ENCODE measurements around the gene ADD2. TPM values are rescaled to one million over a fixed set of nuclear protein-coding genes. Genes with fewer than 3 reads are reported as not detected.

Gene ADD2
- total and polyA plus RNA-seq, 2 donors (not counting 1 experiment from before 2014, with no cell fraction given) = 15.9 to 21.7 TPM

GRCh38 chr2:70723286-70723885 lies 44.6 kb downstream of the ADD2 start:
- Histone ChIP-seq H3K4me1 (ENCODE audit: control insufficient read depth in 2 of 2, insufficient read depth in 2 of 2, low read length in 2 of 2) (no peaks in the 10 kb centered on the region), H3K9ac (ENCODE audit: low read length) (no peak overlapping the region), H3K27ac (ENCODE audit: low read length in 2 of 2) (no peak overlapping the region), H3K9me3 (ENCODE audit: control extremely low read depth in 1 of 3, control insufficient read depth in 2 of 3, insufficient read depth in 1 of 3, low read length in 2 of 3) (no peaks in the 10 kb centered on the region), H3K79me2 (ENCODE audit: control insufficient read depth, insufficient read depth, low read length) (no peaks in the 10 kb centered on the region), H3K36me3 (replicated peaks in 1 of 2; ENCODE audit: control extremely low read depth in 1 of 2, control insufficient read depth in 1 of 2, extremely low read depth in 1 of 2, insufficient read depth in 2 of 2, low read length in 1 of 2) (no peaks in the 10 kb centered on the region), H2AFZ (ENCODE audit: insufficient read depth, low read depth, low read length, poor library complexity, severe bottlenecking) (no peak overlapping the region), H3K4me3 (ENCODE audit: control extremely low read depth in 1 of 5, extremely low read depth in 1 of 5, insufficient read depth in 1 of 5, low read depth in 2 of 5, low read length in 4 of 5) (no peak overlapping the region), H4K20me1 (ENCODE audit: control insufficient read depth, insufficient read depth, low read length, poor library complexity, severe bottlenecking) (peaks cover 71% of the 10 kb centered on the region), H3K27me3 (replicated peaks in 1 of 4; ENCODE audit: control extremely low read depth in 1 of 4, control insufficient read depth in 3 of 4, insufficient read depth in 4 of 4, low read length in 3 of 4) (peaks cover 0 to 2% (median 0%) of the 10 kb centered on the region in 4 experiments), H3K4me2 (replicated peaks; ENCODE audit: low read depth, low read length, poor library complexity, severe bottlenecking) (no peak overlapping the region)
- no peaks in the 10 kb centered on the region for H3K4me1 Mint-ChIP-seq
- H3K27me3 Mint-ChIP-seq = no peaks in the 10 kb centered on the region
- POLR2A ChIA-PET = no interaction called here
- H3K27ac Mint-ChIP-seq = no peak overlapping the region
- CTCF ChIA-PET = interaction anchor here (0.7 kb wide), 1 partner anchor 498 kb away, joined by 3 read pairs; no protein-coding TSS in a partner anchor
- intact Hi-C loops (cut with micrococcal nuclease) = no loop called here
- no peaks in the 10 kb centered on the region for H3K9me3 Mint-ChIP-seq (ENCODE audit: insufficient read depth)
- WGBS (ENCODE audit: insufficient coverage) = 90% methylated on average over 5 of the region's 5 CpGs
- no peak overlapping the region for H3K4me3 Mint-ChIP-seq
- no peak for ATAC-seq (ENCODE audit: low read depth)
- no peak for DNase-seq
- TF ChIP-seq EZH2 (IDR thresholded peaks at IDR 0.05; ENCODE audit: borderline replicate concordance, insufficient read depth, low read depth, low read length, poor library complexity, severe bottlenecking) (no peak), CTCF (IDR thresholded peaks at IDR 0.05) (no peak)

- Histone ChIP-seq H3K4me3 (ENCODE audit: control extremely low read depth in 1 of 5, extremely low read depth in 1 of 5, insufficient read depth in 1 of 5, low read depth in 2 of 5, low read length in 4 of 5) (no peak overlapping the region), H4K20me1 (ENCODE audit: control insufficient read depth, insufficient read depth, low read length, poor library complexity, severe bottlenecking) (peaks cover 72% of the 10 kb centered on the region), H3K79me2 (ENCODE audit: control insufficient read depth, insufficient read depth, low read length) (no peaks in the 10 kb centered on the region), H3K9me3 (ENCODE audit: control extremely low read depth in 1 of 3, control insufficient read depth in 2 of 3, insufficient read depth in 1 of 3, low read length in 2 of 3) (no peaks in the 10 kb centered on the region), H3K36me3 (replicated peaks in 1 of 2; ENCODE audit: control extremely low read depth in 1 of 2, control insufficient read depth in 1 of 2, extremely low read depth in 1 of 2, insufficient read depth in 2 of 2, low read length in 1 of 2) (no peaks in the 10 kb centered on the region), H3K4me2 (replicated peaks; ENCODE audit: low read depth, low read length, poor library complexity, severe bottlenecking) (no peak overlapping the region), H2AFZ (ENCODE audit: insufficient read depth, low read depth, low read length, poor library complexity, severe bottlenecking) (no peak overlapping the region), H3K27me3 (replicated peaks in 1 of 4; ENCODE audit: control extremely low read depth in 1 of 4, control insufficient read depth in 3 of 4, insufficient read depth in 4 of 4, low read length in 3 of 4) (peaks cover 0 to 2% (median 0%) of the 10 kb centered on the region in 4 experiments), H3K27ac (ENCODE audit: low read length in 2 of 2) (no peak overlapping the region), H3K9ac (ENCODE audit: low read length) (no peak overlapping the region), H3K4me1 (ENCODE audit: control insufficient read depth in 2 of 2, insufficient read depth in 2 of 2, low read length in 2 of 2) (no peaks in the 10 kb centered on the region)
- Mint-ChIP-seq H3K4me1 (no peaks in the 10 kb centered on the region), H3K4me3 (no peak overlapping the region), H3K27me3 (peaks cover 6% of the 10 kb centered on the region), H3K27ac (no peak overlapping the region), H3K9me3 (ENCODE audit: insufficient read depth) (no peaks in the 10 kb centered on the region)
- no peak for ATAC-seq (ENCODE audit: low read depth)
- intact Hi-C loops (cut with micrococcal nuclease) = no loop called here
- CTCF ChIA-PET = no interaction called here
- TF ChIP-seq EZH2 (IDR thresholded peaks at IDR 0.05; ENCODE audit: borderline replicate concordance, insufficient read depth, low read depth, low read length, poor library complexity, severe bottlenecking) (no peak), CTCF (IDR thresholded peaks at IDR 0.05) (no peak)
- POLR2A ChIA-PET = no interaction called here
- no peak for DNase-seq
- 88% methylated on average over 5 of the region's 6 CpGs for WGBS (ENCODE audit: insufficient coverage)
Measured at GRCh38 chr2:70720124-70720523, 47.9 kb downstream of the ADD2 start.

Measured in B cell (primary cell).